ENCODE measurements around the gene SNX9. TPM values are rescaled to one million over a fixed set of nuclear protein-coding genes. Genes with fewer than 3 reads are reported as not detected.

The SNX9 gene
- total and polyA plus RNA-seq, 2 of the 8 experiments (the other 6 are each of a cell fraction or from before 2014, with no cell fraction given) = 11.8 to 23.2 TPM

DNA sequence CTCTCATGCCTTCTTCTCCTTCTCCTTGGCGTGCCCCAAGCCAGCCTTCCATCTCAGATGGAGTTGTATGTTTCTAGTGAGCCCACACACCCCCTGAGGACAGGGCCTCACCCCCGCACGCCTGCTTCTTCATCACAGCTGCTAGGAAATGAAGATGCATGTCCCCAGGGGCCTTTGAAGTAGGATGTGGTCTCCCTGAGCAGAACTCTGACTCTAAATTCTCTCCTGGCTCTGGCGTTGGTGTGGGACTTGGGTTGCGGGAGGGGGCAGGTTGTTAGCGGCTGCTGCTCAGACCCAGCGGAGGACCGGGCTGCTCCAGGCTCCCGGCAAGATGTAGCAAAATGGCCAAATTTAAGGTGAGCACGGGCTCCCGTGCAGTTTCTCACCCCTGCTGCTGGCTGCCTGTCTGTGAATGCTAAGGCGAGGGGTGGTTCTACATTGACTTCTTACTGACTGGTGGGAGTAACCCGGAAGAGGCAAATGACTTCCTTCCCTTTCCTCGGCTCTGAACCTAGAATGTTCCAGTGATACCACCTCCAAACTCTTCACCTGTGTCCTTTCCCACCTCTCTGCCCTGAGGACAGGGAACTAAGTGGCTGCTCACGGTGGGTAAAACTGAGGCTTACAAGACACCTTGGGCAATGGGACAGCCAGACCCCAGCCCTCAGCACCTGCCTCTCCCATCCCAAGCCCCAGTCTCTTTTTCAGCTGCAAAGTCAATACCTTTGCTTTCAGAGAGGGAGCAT lies 167.4 kb downstream of the SNX9 start (continued):
- no peak for TF ChIP-seq ZNF274 (IDR thresholded peaks at IDR 0.05; ENCODE audit: borderline replicate concordance, extremely low read depth, low read length)
- no peak for TF ChIP-seq TCF12 (IDR thresholded peaks at IDR 0.05; ENCODE audit: low read depth, low read length)
- no peak for TF ChIP-seq JUND (IDR thresholded peaks at IDR 0.05; ENCODE audit: low read length)

All from H1 (cell line).